Measurements from ENCODE around the gene CTDSPL. TPM values are rescaled to one million over a fixed set of nuclear protein-coding genes. Genes with fewer than 3 reads are reported as not detected.

The CTDSPL gene
- total and polyA plus RNA-seq, 2 experiments from 2014 or later, result 29.2 to 33.7 TPM

DNA sequence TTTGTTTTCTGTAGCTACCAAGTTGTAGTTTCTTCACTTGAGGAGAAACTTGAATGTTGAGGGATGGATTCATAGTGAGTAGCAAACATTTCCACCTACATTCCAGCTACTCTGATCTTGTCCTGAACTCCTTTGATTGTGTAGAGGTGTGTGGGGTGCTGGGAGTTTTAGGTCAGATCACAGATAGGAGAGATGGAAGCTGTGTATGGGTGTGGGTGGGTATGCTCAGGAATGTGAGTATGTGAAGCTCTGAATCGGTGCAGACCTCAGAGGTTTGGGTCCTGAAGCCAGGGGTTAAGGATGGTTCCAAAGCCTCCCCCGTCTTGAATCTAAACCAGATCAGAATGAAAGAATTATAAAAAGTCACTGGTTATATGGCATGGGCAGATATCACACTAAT, 76.3 kb downstream of the CTDSPL start:
- no peak for DNase-seq (ENCODE audit: low spot score)
- no peaks in the 10 kb centered on the region for H3K36me3 ChIP-seq (replicated peaks; ENCODE audit: insufficient read depth, low read depth)
- no peak overlapping the region for H3K4me2 ChIP-seq
- no peaks in the 10 kb centered on the region for H3K9me3 ChIP-seq (ENCODE audit: low read depth)
- no peaks in the 10 kb centered on the region for H3K9me2 ChIP-seq (replicated peaks; ENCODE audit: insufficient read depth)
- H3K4me3 ChIP-seq, result no peak overlapping the region
- peaks cover 47% of the 10 kb centered on the region for H3K4me1 ChIP-seq (ENCODE audit: insufficient read depth)
- TF ChIP-seq EZH2 (IDR thresholded peaks at IDR 0.05; ENCODE audit: borderline replicate concordance), result no peak
- TF ChIP-seq, protein P1, sequence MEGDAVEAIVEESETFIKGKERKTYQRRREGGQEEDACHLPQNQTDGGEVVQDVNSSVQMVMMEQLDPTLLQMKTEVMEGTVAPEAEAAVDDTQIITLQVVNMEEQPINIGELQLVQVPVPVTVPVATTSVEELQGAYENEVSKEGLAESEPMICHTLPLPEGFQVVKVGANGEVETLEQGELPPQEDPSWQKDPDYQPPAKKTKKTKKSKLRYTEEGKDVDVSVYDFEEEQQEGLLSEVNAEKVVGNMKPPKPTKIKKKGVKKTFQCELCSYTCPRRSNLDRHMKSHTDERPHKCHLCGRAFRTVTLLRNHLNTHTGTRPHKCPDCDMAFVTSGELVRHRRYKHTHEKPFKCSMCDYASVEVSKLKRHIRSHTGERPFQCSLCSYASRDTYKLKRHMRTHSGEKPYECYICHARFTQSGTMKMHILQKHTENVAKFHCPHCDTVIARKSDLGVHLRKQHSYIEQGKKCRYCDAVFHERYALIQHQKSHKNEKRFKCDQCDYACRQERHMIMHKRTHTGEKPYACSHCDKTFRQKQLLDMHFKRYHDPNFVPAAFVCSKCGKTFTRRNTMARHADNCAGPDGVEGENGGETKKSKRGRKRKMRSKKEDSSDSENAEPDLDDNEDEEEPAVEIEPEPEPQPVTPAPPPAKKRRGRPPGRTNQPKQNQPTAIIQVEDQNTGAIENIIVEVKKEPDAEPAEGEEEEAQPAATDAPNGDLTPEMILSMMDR (IDR thresholded peaks at IDR 0.05; ENCODE audit: poor library complexity), result no peak
- H2AFZ ChIP-seq, result no peak overlapping the region
- H4K20me1 ChIP-seq (ENCODE audit: insufficient read depth, poor library complexity, severe bottlenecking), result no peaks in the 10 kb centered on the region
- H3K27me3 ChIP-seq, result no peaks in the 10 kb centered on the region
- no peak overlapping the region for H3K27ac ChIP-seq
- WGBS (ENCODE audit: low lambda C conversion rate, missing lambda C conversion rate), result 85% methylated on average over 2 of the region's 2 CpGs
- peaks cover 75% of the 10 kb centered on the region for H3K79me2 ChIP-seq

DNA sequence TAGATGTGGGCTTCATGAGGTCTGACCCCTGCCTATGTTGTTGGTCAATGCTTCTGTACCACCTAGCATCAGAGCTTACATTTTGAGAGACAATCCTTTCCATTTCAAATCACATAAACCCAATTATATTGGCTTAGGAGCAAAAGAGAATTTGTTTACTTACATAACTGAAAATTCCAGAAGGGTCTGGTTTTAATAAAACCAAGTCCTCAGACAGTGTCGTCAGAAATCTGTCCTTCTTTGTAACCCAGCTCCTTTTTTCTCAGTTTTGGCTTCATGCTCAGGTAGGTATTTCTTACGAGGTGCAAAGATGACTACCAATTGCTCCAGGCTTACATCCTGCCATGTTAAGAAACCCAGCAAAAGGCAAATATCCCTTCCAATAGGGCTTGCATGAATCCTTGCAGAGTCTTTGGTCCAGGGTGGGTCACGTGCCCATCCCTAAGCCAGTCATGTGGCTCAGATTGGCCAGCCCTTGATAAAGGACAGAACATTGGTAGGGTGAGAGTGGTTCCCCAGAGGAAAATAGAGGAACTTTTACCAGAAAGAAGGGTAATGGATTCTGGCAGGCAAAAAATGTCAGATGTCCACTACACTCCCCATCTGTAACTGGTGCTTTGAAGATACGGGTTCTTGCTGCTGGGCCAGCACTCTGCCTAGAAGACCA, 78.7 kb downstream of the CTDSPL start:
- TF ChIP-seq EZH2 (IDR thresholded peaks at IDR 0.05; ENCODE audit: borderline replicate concordance), result no peak
- no peak for TF ChIP-seq EZH2phosphoT487 (IDR thresholded peaks at IDR 0.05; ENCODE audit: low read depth, severe bottlenecking, unreplicated experiment)
- TF ChIP-seq, protein P1 (IDR thresholded peaks at IDR 0.05; ENCODE audit: poor library complexity), result no peak
- 79% methylated on average over 4 of the region's 4 CpGs for WGBS (ENCODE audit: low lambda C conversion rate, missing lambda C conversion rate)
- no peaks in the 10 kb centered on the region for H3K36me3 ChIP-seq (replicated peaks; ENCODE audit: insufficient read depth, low read depth)
- H3K4me2 ChIP-seq, result no peak overlapping the region
- no peak overlapping the region for H3K27ac ChIP-seq
- no peaks in the 10 kb centered on the region for H3K9me3 ChIP-seq (ENCODE audit: low read depth)
- no peaks in the 10 kb centered on the region for H3K27me3 ChIP-seq
- H3K4me3 ChIP-seq, result no peak overlapping the region
- peaks cover 61% of the 10 kb centered on the region for H3K79me2 ChIP-seq
- DNase-seq (ENCODE audit: low spot score), result no peak
- peaks cover 58% of the 10 kb centered on the region for H3K4me1 ChIP-seq (ENCODE audit: insufficient read depth)
- no peaks in the 10 kb centered on the region for H4K20me1 ChIP-seq (ENCODE audit: insufficient read depth, poor library complexity, severe bottlenecking)
- no peak overlapping the region for H2AFZ ChIP-seq
- no peaks in the 10 kb centered on the region for H3K9me2 ChIP-seq (replicated peaks; ENCODE audit: insufficient read depth)

DNA sequence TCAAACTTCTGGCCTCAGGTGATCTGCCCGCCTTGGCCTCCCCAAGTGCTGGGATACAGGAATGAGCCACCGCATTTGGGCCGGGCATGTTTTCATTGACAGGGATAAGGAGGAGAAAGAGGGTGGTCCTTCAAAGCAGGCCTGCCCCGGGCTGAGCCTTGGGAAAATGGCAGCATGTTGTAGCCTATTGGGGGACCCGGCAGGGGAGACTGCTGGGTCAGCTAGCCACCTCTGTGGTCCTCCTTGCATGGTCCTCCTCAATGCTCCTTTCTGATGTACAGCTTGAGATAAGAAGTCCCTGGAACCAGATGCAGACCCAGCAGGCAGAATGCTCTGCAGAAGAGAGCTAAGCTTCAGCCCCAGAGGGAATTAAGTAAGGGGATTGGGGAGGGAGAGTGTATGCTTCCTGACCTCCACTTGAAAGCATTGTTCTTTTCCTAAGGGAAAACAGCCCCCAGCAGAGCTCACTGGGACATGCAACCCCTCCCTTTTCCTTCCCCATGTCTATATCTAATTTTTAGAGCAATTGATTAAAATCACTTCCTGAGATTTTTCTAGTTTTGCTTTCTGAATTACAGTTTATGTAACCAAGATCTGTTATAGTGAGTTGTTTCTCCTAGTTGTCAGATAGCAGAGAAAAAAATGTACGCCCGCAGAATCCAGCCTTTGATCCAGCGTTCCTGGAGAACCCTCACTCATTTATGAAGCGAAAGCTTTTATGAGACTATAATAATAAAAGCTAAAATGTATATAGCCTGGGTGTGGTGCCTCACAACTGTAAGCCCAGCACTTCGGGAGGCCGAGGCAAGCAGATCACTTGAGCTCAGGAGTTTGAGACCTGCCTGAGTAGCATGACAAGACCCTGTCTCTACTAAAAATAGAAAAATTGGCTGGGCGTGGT, 80.2 kb downstream of the CTDSPL start:
- Histone ChIP-seq H3K4me1 (ENCODE audit: insufficient read depth) (peaks cover 59% of the 10 kb centered on the region), H3K9me3 (ENCODE audit: low read depth) (no peaks in the 10 kb centered on the region), H3K4me2 (peak overlapping the region; percentile 65), H3K9me2 (replicated peaks; ENCODE audit: insufficient read depth) (no peaks in the 10 kb centered on the region), H4K20me1 (ENCODE audit: insufficient read depth, poor library complexity, severe bottlenecking) (no peaks in the 10 kb centered on the region), H3K4me3 (no peak overlapping the region), H2AFZ (no peak overlapping the region), H3K27ac (peak overlapping the region; percentile 56), H3K27me3 (no peaks in the 10 kb centered on the region), H3K79me2 (peaks cover 61% of the 10 kb centered on the region), H3K36me3 (replicated peaks; ENCODE audit: insufficient read depth, low read depth) (no peaks in the 10 kb centered on the region)
- TF ChIP-seq EZH2phosphoT487 (IDR thresholded peaks at IDR 0.05; ENCODE audit: low read depth, severe bottlenecking, unreplicated experiment), result no peak
- TF ChIP-seq EZH2 (IDR thresholded peaks at IDR 0.05; ENCODE audit: borderline replicate concordance), result no peak
- TF ChIP-seq, protein P1 (IDR thresholded peaks at IDR 0.05; ENCODE audit: poor library complexity), result no peak
- DNase-seq (ENCODE audit: low spot score), result no peak
- WGBS (ENCODE audit: low lambda C conversion rate, missing lambda C conversion rate), result 48% methylated on average over 12 of the region's 12 CpGs
